Measurements from ENCODE around the gene DCLK1. TPM values are rescaled to one million over a fixed set of nuclear protein-coding genes. Genes with fewer than 3 reads are reported as not detected.

The DCLK1 gene
- total RNA-seq, 1 experiment from 2014 or later = 36.2 TPM

DNA sequence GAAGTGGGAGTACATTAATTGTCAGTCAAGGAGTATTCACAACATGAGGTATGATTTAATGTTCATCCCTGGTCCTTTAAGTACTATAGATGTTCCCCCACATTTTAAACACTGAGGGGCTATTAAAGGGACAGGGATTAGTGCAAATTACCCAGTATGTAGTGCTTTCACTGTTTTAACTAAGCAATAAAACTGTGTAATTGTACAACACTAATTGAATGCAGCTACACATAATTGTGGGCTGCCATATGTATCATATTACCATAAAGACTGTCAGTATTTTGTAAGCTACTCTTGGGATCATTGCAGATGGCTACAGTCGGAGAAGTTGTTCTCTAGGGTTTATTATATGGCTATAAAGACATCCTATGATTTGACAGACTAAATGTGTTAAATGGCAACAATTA lies 316.6 kb downstream of the DCLK1 start:
- 0 out of 7 replicates have a peak, but pooled peaks cover 0 to 5% (median 0%) of the 10 kb centered on the region in 3 experiments for H3K36me3 Mint-ChIP-seq (ENCODE audit: insufficient read depth in 1 of 3, low read depth in 3 of 3)
- H3K9me3 Mint-ChIP-seq = no peaks in the 10 kb centered on the region; a peak in 1 of 5 replicates
- no peaks in the 10 kb centered on the region for H3K27me3 ChIP-seq (ENCODE audit: insufficient read depth, low read length)
- no peaks in the 10 kb centered on the region for H4K20me1 ChIP-seq (ENCODE audit: control insufficient read depth, insufficient read depth, insufficient read length)
- H2BK120ac ChIP-seq (ENCODE audit: low read depth, low read length, poor library complexity, severe bottlenecking) = no peak overlapping the region
- no peak overlapping the region for H2AFZ ChIP-seq (ENCODE audit: low read length)
- no peaks in the 10 kb centered on the region for H3K27me3 Mint-ChIP-seq (ENCODE audit: low read depth)
- H3K9ac ChIP-seq (ENCODE audit: extremely low read depth, insufficient read length, low read length) = no peak overlapping the region
- no peak overlapping the region for H3K27ac Mint-ChIP-seq
- H2BK12ac ChIP-seq (ENCODE audit: insufficient read length, low read depth, low read length) = no peak overlapping the region
- TF ChIP-seq, protein P1, sequence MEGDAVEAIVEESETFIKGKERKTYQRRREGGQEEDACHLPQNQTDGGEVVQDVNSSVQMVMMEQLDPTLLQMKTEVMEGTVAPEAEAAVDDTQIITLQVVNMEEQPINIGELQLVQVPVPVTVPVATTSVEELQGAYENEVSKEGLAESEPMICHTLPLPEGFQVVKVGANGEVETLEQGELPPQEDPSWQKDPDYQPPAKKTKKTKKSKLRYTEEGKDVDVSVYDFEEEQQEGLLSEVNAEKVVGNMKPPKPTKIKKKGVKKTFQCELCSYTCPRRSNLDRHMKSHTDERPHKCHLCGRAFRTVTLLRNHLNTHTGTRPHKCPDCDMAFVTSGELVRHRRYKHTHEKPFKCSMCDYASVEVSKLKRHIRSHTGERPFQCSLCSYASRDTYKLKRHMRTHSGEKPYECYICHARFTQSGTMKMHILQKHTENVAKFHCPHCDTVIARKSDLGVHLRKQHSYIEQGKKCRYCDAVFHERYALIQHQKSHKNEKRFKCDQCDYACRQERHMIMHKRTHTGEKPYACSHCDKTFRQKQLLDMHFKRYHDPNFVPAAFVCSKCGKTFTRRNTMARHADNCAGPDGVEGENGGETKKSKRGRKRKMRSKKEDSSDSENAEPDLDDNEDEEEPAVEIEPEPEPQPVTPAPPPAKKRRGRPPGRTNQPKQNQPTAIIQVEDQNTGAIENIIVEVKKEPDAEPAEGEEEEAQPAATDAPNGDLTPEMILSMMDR (conservative IDR thresholded peaks at IDR 0.05) = no peak
- no peaks in the 10 kb centered on the region for H3K9me3 ChIP-seq (ENCODE audit: control insufficient read depth, low read depth, low read length)
- H4K91ac ChIP-seq (ENCODE audit: insufficient read length, low read depth, low read length) = no peak overlapping the region
- no peak overlapping the region for H2BK15ac ChIP-seq (ENCODE audit: low read depth, low read length)
- no peak overlapping the region for H3K18ac ChIP-seq (ENCODE audit: insufficient read length, low read depth, low read length)
- no peaks in the 10 kb centered on the region for H3K79me1 ChIP-seq (ENCODE audit: insufficient read depth, low read depth, low read length, poor library complexity, severe bottlenecking)
- H3K23me2 ChIP-seq (ENCODE audit: insufficient read length, low read depth, low read length, poor library complexity, severe bottlenecking) = no peaks in the 10 kb centered on the region
- H4K5ac ChIP-seq (ENCODE audit: insufficient read length, low read depth, low read length) = no peak overlapping the region
- H3K4me2 ChIP-seq (ENCODE audit: insufficient read depth, insufficient read length, low read length) = no peak overlapping the region
- no peak overlapping the region for H3K4ac ChIP-seq (ENCODE audit: low read depth, low read length)
- DNase-seq = no peak
- no peak overlapping the region for H2AK5ac ChIP-seq (ENCODE audit: insufficient read length, low read length)
- H3K4me3 Mint-ChIP-seq = no peak overlapping the region
- no peak overlapping the region for H2BK20ac ChIP-seq (ENCODE audit: low read depth, low read length, poor library complexity, severe bottlenecking)
- H3K23ac ChIP-seq (ENCODE audit: insufficient read length, low read depth, low read length) = no peak overlapping the region
- no peak overlapping the region for H3K56ac ChIP-seq (ENCODE audit: insufficient read length, low read depth, low read length)
- no CpG with 5 or more reads among the region's 1 CpG for WGBS (ENCODE audit: extremely low coverage, insufficient read length, low lambda C conversion rate)
- no peak overlapping the region for H3K27ac ChIP-seq (ENCODE audit: insufficient read length, low read depth, low read length)
- H3T11ph ChIP-seq (ENCODE audit: low read length) = no peak overlapping the region
- no peak overlapping the region for H4K8ac ChIP-seq (replicated peaks; ENCODE audit: insufficient read length, low read depth, low read length)
- H3K4me1 ChIP-seq (ENCODE audit: insufficient read depth, low read length) = no peaks in the 10 kb centered on the region
- H3K79me2 ChIP-seq (ENCODE audit: insufficient read depth, low read length) = no peaks in the 10 kb centered on the region
- no peak overlapping the region for H2BK5ac ChIP-seq (ENCODE audit: insufficient read length, low read length)
- no peak overlapping the region for H3K14ac ChIP-seq (ENCODE audit: insufficient read depth, low read length)
- H3K4me1 Mint-ChIP-seq = peaks cover 4 to 8% of the 10 kb centered on the region in 2 experiments; a peak in 2 of 4 replicates
